AG04449 (cell line): ENCODE results near the gene PLA2G4B.
A peak's percentile ranks its signal among the peaks of the same experiment; 100 is the strongest.

Experiments used
- CTCF ChIA-PET: fragments of 350-600 bp; formaldehyde crosslinking; extraction: SDS; loops from one replicate; lab custom pipeline; 2021; ENCODE audit warnings: antibody characterized with exemption; lab: Yijun Ruan, JAX
- POLR2A ChIA-PET: fragments of 400-600, 350-600 bp; formaldehyde crosslinking; extraction: SDS; loops from one replicate; lab custom pipeline; 2020; ENCODE audit warnings: antibody characterized with exemption, inconsistent platforms; lab: Yijun Ruan, JAX
- DNase-seq: peaks from one replicate; pipeline ENCODE4 v3.0.0-alpha.2; 2010; ENCODE audit warnings: low read depth, low spot score
- H3K4me3 ChIP-seq: 2 replicates; pipeline ENCODE4 v1.5.1; 2011; ENCODE audit warnings: low read depth, mild to moderate bottlenecking, control low read depth, low read length
- TF ChIP-seq, protein P1 (sequence below): IDR thresholded peaks from one replicate; pipeline ENCODE4 v1.5.1; 2011; ENCODE audit warnings: mild to moderate bottlenecking, moderate library complexity, low read length, control low read depth, inconsistent platforms; ENCODE audit not compliant: insufficient read depth; ENCODE audit errors: missing control alignments

The PLA2G4B gene

GRCh38 chr15:41894251-41894790 lies 55.7 kb downstream of the PLA2G4B start:
- no peak for DNase-seq
- TF ChIP-seq, protein P1, sequence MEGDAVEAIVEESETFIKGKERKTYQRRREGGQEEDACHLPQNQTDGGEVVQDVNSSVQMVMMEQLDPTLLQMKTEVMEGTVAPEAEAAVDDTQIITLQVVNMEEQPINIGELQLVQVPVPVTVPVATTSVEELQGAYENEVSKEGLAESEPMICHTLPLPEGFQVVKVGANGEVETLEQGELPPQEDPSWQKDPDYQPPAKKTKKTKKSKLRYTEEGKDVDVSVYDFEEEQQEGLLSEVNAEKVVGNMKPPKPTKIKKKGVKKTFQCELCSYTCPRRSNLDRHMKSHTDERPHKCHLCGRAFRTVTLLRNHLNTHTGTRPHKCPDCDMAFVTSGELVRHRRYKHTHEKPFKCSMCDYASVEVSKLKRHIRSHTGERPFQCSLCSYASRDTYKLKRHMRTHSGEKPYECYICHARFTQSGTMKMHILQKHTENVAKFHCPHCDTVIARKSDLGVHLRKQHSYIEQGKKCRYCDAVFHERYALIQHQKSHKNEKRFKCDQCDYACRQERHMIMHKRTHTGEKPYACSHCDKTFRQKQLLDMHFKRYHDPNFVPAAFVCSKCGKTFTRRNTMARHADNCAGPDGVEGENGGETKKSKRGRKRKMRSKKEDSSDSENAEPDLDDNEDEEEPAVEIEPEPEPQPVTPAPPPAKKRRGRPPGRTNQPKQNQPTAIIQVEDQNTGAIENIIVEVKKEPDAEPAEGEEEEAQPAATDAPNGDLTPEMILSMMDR = no peak
- H3K4me3 ChIP-seq = no peak overlapping the region
- POLR2A ChIA-PET = no interaction called here
- CTCF ChIA-PET = interaction anchor here (0.6 to 2.2 kb wide), 5 partner anchors 10 to 121 kb away, joined by 3 to 25 read pairs (median 5); no protein-coding TSS in a partner anchor

DNA sequence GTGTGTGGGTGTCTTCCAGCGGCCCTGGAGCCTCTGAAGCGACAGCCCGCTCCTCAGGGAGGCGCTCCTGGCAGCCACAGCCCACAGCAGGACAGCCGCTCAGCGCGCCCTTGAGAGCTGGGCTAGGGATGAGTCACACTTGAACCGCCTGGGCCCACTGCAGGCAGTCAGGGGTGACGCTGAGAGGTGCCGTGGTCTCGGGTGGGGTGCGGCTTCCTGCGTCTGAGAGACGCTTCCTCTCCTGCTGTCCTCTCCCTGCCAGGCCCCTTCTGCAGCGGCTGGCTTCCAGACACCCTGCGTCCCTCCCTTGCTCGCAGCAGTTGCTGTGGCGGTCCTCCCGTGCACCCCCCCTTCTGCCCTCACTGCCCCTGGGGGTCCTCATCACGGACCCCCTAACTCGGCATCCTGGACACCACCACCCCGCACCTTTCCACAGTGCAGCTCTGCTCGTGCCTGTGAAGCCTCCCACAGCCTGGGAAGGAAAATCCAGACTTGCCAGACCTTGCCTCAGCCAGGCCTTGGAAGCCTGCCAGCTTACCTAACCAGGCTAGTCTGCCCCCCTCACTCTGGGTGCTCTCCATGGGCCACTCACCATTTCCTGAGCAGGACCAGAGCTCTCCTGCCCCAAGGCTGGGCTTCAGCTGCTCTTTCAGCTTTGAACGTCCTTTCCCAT lies 56.3 kb downstream of the PLA2G4B start:
- peak overlapping the region; percentile 8; the same call in 1 of the 2 replicates for H3K4me3 ChIP-seq
- DNase-seq = no peak
- ChIA-PET POLR2A (no interaction called here), CTCF (interaction anchor here (0.6 to 2.2 kb wide), 10 partner anchors 9 to 122 kb away, joined by 3 to 25 read pairs (median 4); no protein-coding TSS in a partner anchor)
- TF ChIP-seq, protein P1 = peak; percentile 47

GRCh38 chr15:41895491-41895890 lies 56.8 kb downstream of the PLA2G4B start:
- ChIA-PET CTCF (interaction anchor here (0.6 to 2.2 kb wide), 8 partner anchors 9 to 367 kb away, joined by 3 to 25 read pairs (median 4); no protein-coding TSS in a partner anchor), POLR2A (no interaction called here)
- TF ChIP-seq, protein P1 = no peak
- DNase-seq = no peak
- H3K4me3 ChIP-seq = no peak overlapping the region

- H3K4me3 ChIP-seq = no peak overlapping the region
- DNase-seq = no peak
- TF ChIP-seq, protein P1 = no peak
- ChIA-PET POLR2A (no interaction called here), CTCF (interaction anchor here (0.6 to 2.2 kb wide), 4 partner anchors 8 to 367 kb away, joined by 3 to 25 read pairs (median 5); no protein-coding TSS in a partner anchor)
These were observed 57.3 kb downstream of the PLA2G4B start for GRCh38 chr15:41895957-41896356.

- no peak for DNase-seq
- no peak overlapping the region for H3K4me3 ChIP-seq
- TF ChIP-seq, protein P1 = no peak
- CTCF ChIA-PET = interaction anchor here (2.0 kb wide), 1 partner anchor 10 kb away, joined by 7 read pairs; no protein-coding TSS in a partner anchor
- POLR2A ChIA-PET = no interaction called here
These were observed 57.9 kb downstream of the PLA2G4B start for GRCh38 chr15:41896566-41896965.

- no peak overlapping the region for H3K4me3 ChIP-seq
- ChIA-PET POLR2A (no interaction called here), CTCF (no interaction called here)
- TF ChIP-seq, protein P1 = no peak
- DNase-seq = no peak
These were observed 58.7 kb downstream of the PLA2G4B start for GRCh38 chr15:41897363-41897799.
